HG03025 (cell line): ENCODE results near the gene MYL2.
"Not testable (repeated sequence)": the region's sequence is repeated elsewhere in the genome, so short reads cannot be mapped to it uniquely, and the experiment has no call there.

ENCODE experiments used
- ATAC-seq: cut with Tn5 transposase; IDR thresholded peaks from one replicate; pipeline ENCODE4 v1.9.1; 2021; ENCODE audit warnings: mild to moderate bottlenecking, moderate library complexity; ENCODE audit not compliant: unreplicated experiment, low FRiP score

The MYL2 gene, protein sequence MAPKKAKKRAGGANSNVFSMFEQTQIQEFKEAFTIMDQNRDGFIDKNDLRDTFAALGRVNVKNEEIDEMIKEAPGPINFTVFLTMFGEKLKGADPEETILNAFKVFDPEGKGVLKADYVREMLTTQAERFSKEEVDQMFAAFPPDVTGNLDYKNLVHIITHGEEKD

GRCh38 chr12:110920324-110920910 is at the start of gene MYL2:
TSS of gene MYL2 (minus strand) at chr12:110920579. CDS start at chr12:110920529, 50 bp downstream.
- ATAC-seq, result no peak

GRCh38 chr12:110966081-110966760 is 45.8 kb upstream of the MYL2 start:
- no peak for ATAC-seq

DNA sequence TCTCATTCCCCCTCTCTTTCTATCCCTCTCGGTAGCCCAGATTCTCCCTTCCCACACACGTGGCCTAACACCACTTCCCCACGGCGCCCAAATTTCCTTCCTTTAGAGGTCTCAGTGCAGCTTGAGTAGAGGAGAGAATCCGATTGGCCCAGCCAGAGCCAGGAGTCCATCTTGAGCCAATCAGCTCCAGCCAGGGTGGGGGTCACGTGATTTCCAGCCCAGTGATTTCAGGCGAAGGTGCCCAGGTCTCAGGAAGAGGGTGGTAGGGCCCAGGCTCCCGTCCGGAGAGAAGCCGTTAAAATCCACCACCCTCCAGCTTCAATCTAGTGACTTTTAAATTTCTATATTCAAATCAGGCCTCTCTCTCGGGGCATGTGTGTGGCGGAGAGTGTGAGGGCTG is 45.2 kb upstream of the MYL2 start:
- ATAC-seq, result no peak

DNA sequence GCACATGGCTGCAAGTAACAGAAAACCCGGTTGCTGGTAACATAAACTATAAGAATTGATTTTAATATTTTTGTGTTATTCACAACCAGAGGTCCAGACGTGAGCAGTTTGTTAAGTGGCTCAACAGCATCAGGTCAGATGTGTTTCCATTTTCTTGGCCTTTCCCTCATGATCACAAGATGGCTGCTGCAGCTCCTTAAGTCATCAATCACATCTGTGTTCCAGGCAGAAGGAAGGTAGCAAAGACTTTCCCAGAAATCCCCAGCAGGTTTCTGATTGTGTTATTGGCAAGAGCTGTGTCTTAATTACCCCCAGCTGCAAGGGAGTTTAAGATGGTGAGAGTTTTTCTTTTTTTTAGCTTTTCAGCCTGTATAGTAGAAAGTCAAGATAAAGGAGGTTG is 40.4 kb upstream of the MYL2 start:
- no peak for ATAC-seq

- ATAC-seq, result no peak
Observed at GRCh38 chr12:110957652-110958051, 37.3 kb upstream of the MYL2 start.

DNA sequence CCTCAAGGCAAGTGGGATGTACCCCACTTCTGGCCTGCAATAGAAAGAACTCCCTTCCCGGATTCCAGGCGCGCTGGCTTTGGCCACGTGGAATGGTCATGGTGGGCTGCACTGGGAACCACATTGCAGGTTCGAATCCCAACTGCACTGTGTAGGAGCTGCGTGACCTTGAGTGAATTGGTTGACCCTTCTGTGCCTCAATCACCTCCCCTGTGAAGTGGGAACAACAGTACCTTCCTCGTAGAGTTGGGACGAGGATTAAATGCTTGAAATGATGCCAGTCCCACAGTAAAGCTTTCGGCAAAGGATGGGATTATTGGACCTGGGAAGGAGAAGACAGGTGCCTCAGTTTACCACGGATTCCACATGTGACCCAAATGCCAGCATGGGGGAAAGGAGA is 36.8 kb upstream of the MYL2 start:
- no peak for ATAC-seq

- ATAC-seq, result not testable (repeated sequence)
Observed at GRCh38 chr12:110950867-110951266, 30.5 kb upstream of the MYL2 start.

GRCh38 chr12:110950466-110950865 is 30.1 kb upstream of the MYL2 start:
- not testable (repeated sequence) for ATAC-seq

DNA sequence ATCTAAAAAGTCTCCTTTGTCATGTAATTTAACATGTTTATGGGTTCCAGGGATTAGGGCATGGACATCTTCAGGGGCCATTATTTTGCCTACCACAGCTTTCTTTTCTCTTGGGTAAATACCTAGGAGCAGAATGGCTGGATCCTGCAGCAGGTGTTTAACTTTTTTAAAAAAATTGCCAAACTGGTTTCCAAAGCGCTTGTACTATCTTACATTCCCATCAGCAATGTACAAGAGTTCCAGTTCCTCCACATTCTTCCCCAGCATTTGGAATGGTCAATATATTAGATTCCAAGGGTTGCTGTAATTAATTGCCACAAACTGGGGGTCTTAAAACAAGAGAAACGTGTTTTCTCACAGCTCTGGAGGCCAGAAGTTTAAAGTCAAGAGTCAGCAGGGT is 27.7 kb upstream of the MYL2 start:
- ATAC-seq, result no peak

DNA sequence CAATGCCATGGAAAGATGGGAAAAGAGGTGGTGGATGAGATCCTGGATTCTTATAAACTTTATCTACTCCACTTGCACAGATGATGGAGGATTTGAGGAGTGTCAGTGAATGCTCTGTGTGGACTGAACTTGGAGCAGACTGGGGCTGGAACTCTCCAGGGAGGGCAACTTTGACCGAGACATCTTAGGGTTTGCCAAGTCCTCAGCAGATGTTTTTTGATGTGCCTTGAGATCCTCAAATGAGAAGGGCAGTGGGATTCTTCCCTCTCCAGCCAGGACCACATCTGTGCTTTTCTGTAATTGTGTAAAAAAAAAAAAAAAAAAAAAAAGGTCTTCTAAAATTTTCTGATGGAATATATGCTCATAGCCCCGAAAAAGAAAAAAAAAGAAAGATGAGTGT is 23.0 kb upstream of the MYL2 start:
- no peak for ATAC-seq

DNA sequence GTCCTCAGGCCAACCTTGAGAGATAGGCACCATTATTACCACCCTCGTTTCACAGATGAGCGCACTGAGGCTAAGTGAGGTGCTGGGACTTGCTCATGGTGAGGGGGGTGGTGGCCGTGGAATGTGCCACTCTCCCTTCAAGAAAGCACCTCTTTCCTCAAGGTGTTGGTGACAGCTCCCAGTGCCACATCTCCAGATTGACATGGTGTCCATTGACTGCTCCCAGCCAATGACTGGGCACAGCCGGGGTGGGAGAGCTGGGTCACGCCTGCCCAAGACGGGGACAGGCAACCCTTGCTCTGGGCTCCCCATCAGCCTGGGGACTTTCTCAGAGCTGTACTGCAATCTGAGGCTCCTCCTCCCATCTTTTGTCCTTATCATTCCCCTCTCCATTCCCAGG is 21.0 kb upstream of the MYL2 start:
- ATAC-seq, result no peak

- ATAC-seq, result no peak
Observed at GRCh38 chr12:110940933-110941332, 20.6 kb upstream of the MYL2 start.

- ATAC-seq, result no peak
Observed at GRCh38 chr12:110940296-110940695, 19.9 kb upstream of the MYL2 start.

- no peak for ATAC-seq
Observed at GRCh38 chr12:110937104-110937641, 16.8 kb upstream of the MYL2 start.

DNA sequence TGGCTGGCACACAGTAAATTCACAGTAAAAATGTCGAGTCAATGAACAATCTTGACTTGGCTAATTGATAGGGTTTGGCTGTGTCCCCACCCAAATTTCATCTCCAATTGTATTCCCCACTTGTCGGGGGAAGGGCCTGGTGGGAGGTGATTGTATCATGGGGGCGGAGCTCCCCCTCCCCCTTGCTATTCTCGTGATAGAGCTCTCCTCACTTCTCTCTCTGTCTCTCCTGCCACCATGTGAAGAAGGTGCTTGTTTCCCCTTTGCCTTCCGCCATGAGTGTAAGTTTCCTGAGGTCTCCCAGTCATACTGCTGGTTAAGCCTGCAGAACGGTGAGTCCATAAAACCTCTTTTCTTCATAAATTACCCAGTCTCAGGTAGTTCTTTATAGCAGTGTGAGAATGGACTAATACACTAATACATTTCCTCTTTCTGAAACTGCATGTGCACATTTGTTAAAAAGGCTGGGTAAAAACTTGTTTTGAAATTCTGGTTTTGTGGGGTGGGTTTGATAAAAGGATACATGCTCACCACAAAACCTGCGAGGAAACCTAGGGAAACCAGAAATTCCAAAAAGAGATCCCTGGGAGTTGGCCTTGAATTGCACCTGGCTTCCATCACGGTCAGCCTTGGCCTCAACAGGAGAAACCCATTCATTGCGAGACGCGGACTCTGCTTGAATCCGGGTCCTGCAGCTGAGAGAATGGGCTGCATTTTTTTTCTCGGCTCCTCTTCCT is 16.2 kb upstream of the MYL2 start:
- no peak for ATAC-seq

DNA sequence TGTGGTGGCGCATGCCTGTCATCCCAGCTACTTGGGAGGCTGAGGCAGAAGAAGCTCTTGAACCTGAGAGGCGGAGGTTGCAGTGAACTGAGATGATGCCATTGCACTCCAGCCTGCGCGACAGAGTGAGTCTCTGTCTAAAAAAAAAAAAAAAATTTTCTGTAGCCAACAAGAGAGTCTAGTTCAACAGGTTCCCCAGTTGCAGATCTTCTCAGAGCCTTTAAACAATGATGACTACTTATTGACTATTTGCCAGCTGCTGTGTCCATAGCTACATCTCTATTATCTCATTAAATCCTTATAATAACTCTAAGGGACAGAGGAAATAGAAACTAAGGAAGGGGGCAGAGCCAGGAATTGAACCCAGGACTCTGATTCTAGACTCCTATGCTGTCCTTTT is 15.2 kb upstream of the MYL2 start:
- no peak for ATAC-seq

DNA sequence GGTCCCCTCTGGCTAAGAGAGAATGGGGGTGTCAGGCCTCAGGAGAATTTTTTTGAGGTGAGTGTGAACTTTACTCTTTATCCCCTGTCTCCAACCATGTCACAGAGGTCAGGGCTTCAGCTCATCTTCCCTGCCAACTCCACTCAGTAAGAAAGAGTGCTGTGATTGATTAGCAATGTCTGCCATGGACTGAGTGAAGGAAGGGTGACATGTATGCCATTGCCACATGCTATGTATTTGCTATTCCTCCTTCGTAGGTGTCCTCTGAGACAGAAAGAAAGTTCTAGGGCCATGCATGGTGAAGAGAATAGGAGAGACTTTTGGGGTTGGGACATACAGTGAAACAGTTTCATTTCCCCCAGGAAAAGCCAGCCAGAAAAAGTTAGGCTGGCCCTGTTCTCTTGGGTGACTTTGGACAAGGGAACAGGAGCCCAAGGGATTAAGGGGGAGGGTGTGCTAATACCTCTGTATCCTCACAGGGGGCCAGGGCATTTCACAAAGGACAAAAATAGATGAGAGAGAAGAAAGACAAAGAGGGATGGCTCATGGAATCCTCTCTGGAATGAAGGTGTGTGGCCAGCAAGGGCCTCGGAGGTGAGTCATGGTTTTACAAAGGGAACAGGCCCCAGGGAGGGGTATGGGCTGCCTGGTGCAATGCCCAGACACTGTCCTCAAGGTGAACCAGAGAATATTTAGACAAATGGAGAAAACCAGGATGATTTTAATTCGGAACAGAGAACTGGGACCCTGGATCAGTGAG is 13.9 kb upstream of the MYL2 start:
- no peak for ATAC-seq

DNA sequence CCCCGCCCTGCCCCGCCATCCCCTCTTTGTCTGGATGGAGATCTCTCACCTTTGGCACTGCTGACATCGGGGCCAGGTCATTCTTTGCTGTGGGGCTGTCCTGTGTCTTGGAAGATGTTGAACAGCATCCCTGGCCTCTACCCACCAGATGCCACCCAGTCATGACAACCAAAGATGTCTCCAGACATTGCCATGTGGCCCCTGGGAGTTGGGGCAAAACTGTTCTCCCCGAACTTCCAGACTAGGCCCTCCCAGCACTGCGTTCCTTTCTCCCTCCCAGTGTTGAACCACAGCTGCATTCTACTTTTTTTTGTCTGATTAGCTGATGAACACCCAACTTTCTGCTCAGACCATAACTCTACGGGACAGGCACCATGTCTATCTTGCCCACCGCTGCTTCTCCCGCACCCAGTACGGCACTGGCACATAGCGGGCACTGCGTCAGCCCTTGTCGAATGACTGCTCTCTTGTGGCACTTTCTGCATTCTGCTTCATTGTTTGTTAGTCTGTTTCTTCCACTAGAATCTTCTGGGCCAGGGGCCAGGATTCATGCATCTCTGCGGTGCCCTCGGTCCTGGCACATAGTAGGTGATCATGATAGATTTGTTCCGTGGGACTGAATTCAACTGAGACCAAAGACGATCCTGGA is 13.1 kb upstream of the MYL2 start:
- ATAC-seq, result no peak

DNA sequence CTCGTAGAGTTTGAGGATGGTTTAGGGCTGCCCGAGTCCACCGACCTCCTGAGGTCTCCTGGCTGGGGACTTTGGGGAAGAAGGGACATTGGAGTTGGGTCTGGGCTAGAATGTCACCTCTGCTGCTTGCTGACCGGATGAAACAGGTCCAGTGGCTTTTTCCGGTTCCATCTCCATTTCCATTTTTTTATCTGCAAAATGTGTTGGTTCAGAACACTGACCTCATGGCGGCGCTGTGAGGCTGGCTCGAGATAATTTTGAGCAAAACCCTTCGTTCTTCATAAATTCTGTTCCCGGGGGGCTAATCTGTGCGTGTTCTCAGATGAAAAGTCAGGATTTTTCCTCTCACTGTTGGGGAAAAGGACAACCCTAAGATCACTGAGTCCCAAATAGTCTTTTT is 11.7 kb upstream of the MYL2 start:
- ATAC-seq, result no peak

- ATAC-seq, result no peak
Observed at GRCh38 chr12:110931315-110931728, 10.9 kb upstream of the MYL2 start.
